Suprapubic skin (tissue), 4 donors: Measurements from ENCODE around the gene CHST15.

Experiments
- CTCF ChIP-seq, 2 donors: fragments of 200-600 bp in 1 of 2; fragments of 450-650 bp in 1 of 2; sonication (generic) in 1 of 2; IDR thresholded peaks; one replicate each; pipeline ENCODE4 v1.5.1; 2016 to 2019; ENCODE audit warnings: antibody characterized with exemption in 2 of 2, mild to moderate bottlenecking in 1 of 2, moderate library complexity in 1 of 2
- EP300 ChIP-seq: sonication (generic); formaldehyde crosslinking; IDR thresholded peaks from one replicate; pipeline ENCODE4 v1.6.1; 2017; ENCODE audit warnings: antibody characterized with exemption
- POLR2A ChIP-seq, 2 donors: fragments of 450-650 bp; IDR thresholded peaks; one replicate each; pipeline ENCODE4 v1.6.1; 2017; ENCODE audit warnings: antibody characterized with exemption in 2 of 2, mild to moderate bottlenecking in 2 of 2, moderate library complexity in 2 of 2
- POLR2AphosphoS5 ChIP-seq, 3 donors: sonication (generic); formaldehyde crosslinking; IDR thresholded peaks; one replicate each; pipeline ENCODE4 v1.6.1; 2017; ENCODE audit warnings: antibody characterized with exemption in 3 of 3

DNA sequence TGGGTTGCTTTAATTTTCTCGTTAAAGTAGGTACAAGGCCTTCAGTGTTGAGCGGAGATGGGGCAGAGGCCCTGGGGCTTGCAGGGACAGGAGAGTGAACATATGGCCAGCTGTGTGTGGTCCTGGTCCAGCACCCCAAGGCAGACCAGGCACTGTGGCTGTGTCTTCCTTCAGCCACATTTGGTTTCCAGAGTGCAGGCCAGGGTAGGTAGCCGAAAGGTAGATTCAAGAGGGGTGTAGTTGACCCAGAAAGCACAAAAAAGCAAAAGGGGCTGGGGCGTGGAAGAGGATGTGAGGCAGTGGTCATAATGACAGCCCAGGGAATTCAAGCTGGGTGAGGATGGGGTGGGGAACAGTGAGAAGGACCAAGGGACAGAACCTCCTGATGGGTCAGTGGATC, 21.3 kb upstream of the CHST15 start:
- TF ChIP-seq CTCF (IDR thresholded peaks at IDR 0.05): no peak
- TF ChIP-seq EP300: no peak
- no peak for TF ChIP-seq POLR2A (IDR thresholded peaks at IDR 0.05)
- no peak for TF ChIP-seq POLR2AphosphoS5 (IDR thresholded peaks at IDR 0.05)
